K562 (cell line): ENCODE results near the gene KLHL18. TPM values are rescaled to one million over a fixed set of nuclear protein-coding genes. Genes with fewer than 3 reads are reported as not detected.

Source experiments
- ATAC-seq: fragments of 200-7000 bp; cut with Tn5 transposase; 3 replicates; pipeline ENCODE4 v1.9.1; 2020; ENCODE audit warnings: moderate library complexity
- BruUV-seq: library from RNA; stranded (reverse); fragments of 400-500 nt; replicated peaks from 2 replicates; lab custom pipeline; 2021; lab: Mats Ljungman, UMichigan
- CTCF ChIA-PET: fragments of 300-600 bp; formaldehyde crosslinking; extraction: SDS; loops from one replicate; lab custom pipeline; 2021; ENCODE audit warnings: low intra/inter-chr PET ratio; lab: Yijun Ruan, JAX
- POLR2A ChIA-PET: fragments of 300-600, 350-650 bp; sonication (Branson Sonifier 250); formaldehyde crosslinking; extraction: SDS; loops from one replicate; lab custom pipeline; 2021; ENCODE audit warnings: antibody characterized with exemption, inconsistent platforms; lab: Yijun Ruan, JAX
- DNase-seq, 4 experiments: peaks; one replicate each; pipeline versions ENCODE4 v3.0.0 to v3.0.0-alpha.2; 2011 to 2018; ENCODE audit warnings: low spot score in 3 of 4, mixed read lengths in 3 of 4; ENCODE audit errors: extremely low read depth in 1 of 4
- FAIRE-seq: peaks from 2 replicates; lab custom pipeline; 2011; peaks lifted over from hg19 to GRCh38; lab: Jason Lieb, UNC
- H2AFZ ChIP-seq: 2 replicates; pipeline ENCODE4 v1.6.0; 2011; ENCODE audit warnings: low read depth, low read length, control low read depth, inconsistent platforms
- H3K27ac ChIP-seq: fragments of 200-600 bp; 3 replicates; pipeline ENCODE4 v1.8.0; 2011; ENCODE audit warnings: low read depth, mild to moderate bottlenecking, control low read depth, inconsistent platforms, low read length, moderate library complexity, mixed read lengths; ENCODE audit errors: extremely low read depth
- H3K27me3 ChIP-seq, 2 experiments: fragments of 300-600 bp in 1 of 2; 2 replicates in 1 of 2; 3 replicates in 1 of 2; pipeline versions ENCODE4 v1.6.0 to v1.8.0; 2011; ENCODE audit warnings: inconsistent platforms in 2 of 2, low read length in 2 of 2, mild to moderate bottlenecking in 1 of 2, mixed read lengths in 1 of 2, moderate library complexity in 1 of 2; ENCODE audit not compliant: control insufficient read depth in 2 of 2, insufficient read depth in 2 of 2
- H3K36me3 ChIP-seq: fragments of 300-600 bp; 3 replicates; pipeline ENCODE4 v1.8.0; 2011; ENCODE audit warnings: mild to moderate bottlenecking, low read length, inconsistent platforms; ENCODE audit not compliant: control insufficient read depth, insufficient read depth
- H3K4me1 ChIP-seq, 2 experiments: fragments of 200-600 bp in 1 of 2; replicated peaks in 1 of 2; 2 replicates in 1 of 2; 3 replicates in 1 of 2; pipeline versions ENCODE4 v1.5.1 to v1.8.0; 2011; ENCODE audit warnings: inconsistent platforms in 2 of 2, low read length in 2 of 2, mild to moderate bottlenecking in 1 of 2, mixed read lengths in 1 of 2, moderate library complexity in 1 of 2; ENCODE audit not compliant: control insufficient read depth in 2 of 2, insufficient read depth in 2 of 2
- H3K4me2 ChIP-seq: 2 replicates; pipeline ENCODE4 v1.6.1; 2011; ENCODE audit warnings: low read length, control low read depth, inconsistent platforms, mixed read lengths; ENCODE audit not compliant: insufficient read depth
- H3K4me3 ChIP-seq: fragments of 200-600 bp; sonication (generic), shearing (Covaris generic); 2 replicates; pipeline ENCODE4 v1.5.1; 2016; ENCODE audit warnings: control low read depth, inconsistent platforms
- H3K79me2 ChIP-seq: fragments of 200-600 bp; 3 replicates; pipeline ENCODE4 v1.8.0; 2011; ENCODE audit warnings: low read length, inconsistent platforms; ENCODE audit not compliant: control insufficient read depth, insufficient read depth
- H3K9ac ChIP-seq, 2 experiments: 2 replicates each; pipeline versions ENCODE4 v1.6.0 to v1.6.1; 2011; ENCODE audit warnings: low read depth in 2 of 2, low read length in 2 of 2, control low read depth in 1 of 2, inconsistent platforms in 1 of 2, mild to moderate bottlenecking in 1 of 2, mixed read lengths in 1 of 2; ENCODE audit not compliant: insufficient read depth in 1 of 2
- H3K9me1 ChIP-seq: one replicate; pipeline ENCODE4 v1.6.0; 2011; ENCODE audit warnings: inconsistent platforms, mild to moderate bottlenecking, low read length, moderate library complexity; ENCODE audit not compliant: control insufficient read depth, insufficient read depth
- H3K9me3 ChIP-seq: replicated peaks from 2 replicates; pipeline ENCODE4 v1.5.1; 2011; ENCODE audit warnings: low read depth, low read length, inconsistent platforms; ENCODE audit not compliant: control insufficient read depth, insufficient read depth
- H4K20me1 ChIP-seq: replicated peaks from 2 replicates; pipeline ENCODE4 v1.6.1; 2011; ENCODE audit warnings: low read length, inconsistent platforms, mixed read lengths; ENCODE audit not compliant: control insufficient read depth, insufficient read depth
- BRCA1 ChIP-seq, 2 experiments: fragments of 450-650 bp in 1 of 2; sonication (generic) in 1 of 2; formaldehyde crosslinking in 1 of 2; IDR thresholded peaks; 2 replicates each; pipeline versions ENCODE4 v1.5.0 to v1.6.1; 2017 to 2020; ENCODE audit warnings: mild to moderate bottlenecking in 1 of 2, missing genetic modification reagents in 1 of 2
- CTCFL ChIP-seq: IDR thresholded peaks from 2 replicates; pipeline ENCODE4 v1.6.1; 2011; ENCODE audit warnings: borderline replicate concordance, low read depth, mild to moderate bottlenecking, moderate library complexity, low read length; ENCODE audit not compliant: insufficient read depth, poor library complexity, severe bottlenecking
- CUX1 ChIP-seq: fragments of 200-800 bp; sonication (Bioruptor generic); IDR thresholded peaks from 2 replicates; pipeline ENCODE4 v1.6.1; 2016; ENCODE audit warnings: missing genetic modification characterization, missing compliant biosample characterization
- KLF16 ChIP-seq: IDR thresholded peaks from 2 replicates; pipeline ENCODE4 v1.6.1; 2016; ENCODE audit warnings: antibody characterized with exemption
- MYC ChIP-seq, 2 experiments: fragments of 250-450 bp in 1 of 2; sonication (Bioruptor Pico) in 1 of 2; IDR thresholded peaks; 2 replicates each; pipeline versions ENCODE4 v1.5.1 to v1.6.1; 2012 to 2021; ENCODE audit warnings: low read depth in 2 of 2, borderline replicate concordance in 1 of 2, improper control_type of control experiment in 1 of 2, low read length in 1 of 2, mild to moderate bottlenecking in 1 of 2, moderate library complexity in 1 of 2
- NELFE ChIP-seq: IDR thresholded peaks from 2 replicates; pipeline ENCODE4 v1.6.1; 2011; ENCODE audit warnings: mild to moderate bottlenecking; ENCODE audit not compliant: insufficient read depth, insufficient read length
- PCBP1 ChIP-seq: fragments of 200-400 bp; formaldehyde crosslinking; IDR thresholded peaks from 2 replicates; pipeline ENCODE4 v1.6.1; 2018; ENCODE audit warnings: mild to moderate bottlenecking, low read depth, low read length; ENCODE audit not compliant: poor library complexity, severe bottlenecking
- PCBP2 ChIP-seq: fragments of 200-400 bp; formaldehyde crosslinking; IDR thresholded peaks from 2 replicates; pipeline ENCODE4 v1.6.1; 2018; ENCODE audit warnings: low read length, low read depth, mild to moderate bottlenecking, moderate library complexity; ENCODE audit not compliant: poor library complexity, severe bottlenecking
- POLR2H ChIP-seq: IDR thresholded peaks from 2 replicates; pipeline ENCODE4 v1.6.1; 2016; ENCODE audit warnings: missing genetic modification characterization, low read depth, mild to moderate bottlenecking, control low read depth, missing compliant biosample characterization, moderate library complexity
- ZNF224 ChIP-seq: sonication (generic); formaldehyde crosslinking; IDR thresholded peaks from 2 replicates; pipeline ENCODE4 v1.8.0; 2022; ENCODE audit warnings: mild to moderate bottlenecking, missing genetic modification reagents
- WGBS: fragments of 100-300 bp; shearing (Covaris generic); methylation state at CpG from one replicate; pipeline ENCODE4 v1.1.6; 2016; ENCODE audit warnings: low coverage, mixed read lengths; ENCODE audit not compliant: insufficient coverage; ENCODE audit errors: missing lambda C conversion rate; 5-methylcytosine and 5-hydroxymethylcytosine counted together
- in situ Hi-C: fragments of 300-500 bp; cut with MboI; formaldehyde crosslinking; loops from 4 replicates; pipeline ENCODE4 v1.15.0; 2018; ENCODE audit warnings: inconsistent platforms, mixed read lengths
- intact Hi-C: fragments of 100-400 bp; cut with micrococcal nuclease; formaldehyde crosslinking; loops from 2 replicates; pipeline ENCODE4 v1.14.2; 2022
- polyA plus RNA-seq, 8 experiments: library from polyadenylated mRNA; depleted of rRNA in 4 of 8; stranded (reverse) in 5 of 8; unstranded in 3 of 8; fragments of >200 nt; fragmentation: Nextera tagmentation in 2 of 8; fragmentation: Illumina TruSeq in 1 of 8; extraction: Ambion mirVana in 2 of 8; extraction: Trizol in 1 of 8; gene quantifications; 2 replicates each; pipeline versions ENCODE4 v1.2.1 to v1.2.3, GENCODE V29; 2011 to 2014; ENCODE audit warnings: inconsistent platforms in 1 of 8, missing spikeins in 1 of 8
- total RNA-seq, 7 experiments: library from RNA; depleted of rRNA in 6 of 7; stranded (reverse); fragments of >200 nt in 6 of 7; fragmentation: Illumina TruSeq in 2 of 7; extraction: Trizol in 2 of 7; gene quantifications; 2 replicates each; pipeline versions ENCODE4 v1.2.1 to v1.2.3, GENCODE V29; 2011 to 2021; ENCODE audit warnings: low replicate concordance in 1 of 7

KLHL18 gene
- total and polyA plus RNA-seq, 9 of the 15 experiments (the other 6 are each of a cell fraction or from before 2014, with no cell fraction given), result 26.7 to 97.5 (median 48.7) TPM

GRCh38 chr3:47342151-47342550 is 59.4 kb downstream of the KLHL18 start:
- BruUV-seq, result no TSS peak
- no peak overlapping the region for H3K4me3 ChIP-seq
- CTCF ChIA-PET, result no interaction called here
- DNase-seq, result no peak
- TF ChIP-seq CUX1 (CRISPR knock-in tag) (no peak), POLR2H (tag) (no peak), ZNF224 (CRISPR knock-in tag) (no peak), CTCFL (no peak), KLF16 (no peak), PCBP2 (no peak), NELFE (no peak), BRCA1 (IDR thresholded peaks at IDR 0.05) (no peak), BRCA1 (CRISPR knock-in tag; IDR thresholded peaks at IDR 0.05) (no peak), PCBP1 (no peak), MYC (IDR thresholded peaks at IDR 0.05; ENCODE audit: low read depth, low read length) (no peak), MYC (CRISPR knock-in tag; IDR thresholded peaks at IDR 0.05; ENCODE audit: borderline replicate concordance, low read depth) (no peak)
- in situ Hi-C loops (no loop called here), intact Hi-C loops (no loop called here)
- H4K20me1 ChIP-seq, result 0 out of 2 replicates have a peak, but pooled peaks cover 4% of the 10 kb centered on the region
- ATAC-seq, result no peak
- H3K9me1 ChIP-seq, result no peaks in the 10 kb centered on the region
- no peak overlapping the region for H2AFZ ChIP-seq
- peaks cover 13 to 14% of the 10 kb centered on the region in 2 experiments for H3K4me1 ChIP-seq
- peaks cover 88% of the 10 kb centered on the region for H3K36me3 ChIP-seq
- no peak overlapping the region for H3K27ac ChIP-seq
- H3K9me3 ChIP-seq, result no peaks in the 10 kb centered on the region
- POLR2A ChIA-PET, result interaction anchor here (0.8 to 2.0 kb wide), 3 partner anchors 9 to 141 kb away, joined by 3 to 6 read pairs (median 4); no protein-coding TSS in a partner anchor
- 80% methylated on average over 2 of the region's 2 CpGs for WGBS
- no peak overlapping the region for H3K9ac ChIP-seq
- no peaks in the 10 kb centered on the region for H3K27me3 ChIP-seq
- H3K4me2 ChIP-seq, result no peak overlapping the region
- FAIRE-seq, result no peak
- no peaks in the 10 kb centered on the region for H3K79me2 ChIP-seq
